Measurements from ENCODE around the gene PCK2. TPM values are rescaled to one million over a fixed set of nuclear protein-coding genes. Genes with fewer than 3 reads are reported as not detected.

Gene PCK2
- total RNA-seq, 1 donor from 2014 or later: 35.0 TPM

DNA sequence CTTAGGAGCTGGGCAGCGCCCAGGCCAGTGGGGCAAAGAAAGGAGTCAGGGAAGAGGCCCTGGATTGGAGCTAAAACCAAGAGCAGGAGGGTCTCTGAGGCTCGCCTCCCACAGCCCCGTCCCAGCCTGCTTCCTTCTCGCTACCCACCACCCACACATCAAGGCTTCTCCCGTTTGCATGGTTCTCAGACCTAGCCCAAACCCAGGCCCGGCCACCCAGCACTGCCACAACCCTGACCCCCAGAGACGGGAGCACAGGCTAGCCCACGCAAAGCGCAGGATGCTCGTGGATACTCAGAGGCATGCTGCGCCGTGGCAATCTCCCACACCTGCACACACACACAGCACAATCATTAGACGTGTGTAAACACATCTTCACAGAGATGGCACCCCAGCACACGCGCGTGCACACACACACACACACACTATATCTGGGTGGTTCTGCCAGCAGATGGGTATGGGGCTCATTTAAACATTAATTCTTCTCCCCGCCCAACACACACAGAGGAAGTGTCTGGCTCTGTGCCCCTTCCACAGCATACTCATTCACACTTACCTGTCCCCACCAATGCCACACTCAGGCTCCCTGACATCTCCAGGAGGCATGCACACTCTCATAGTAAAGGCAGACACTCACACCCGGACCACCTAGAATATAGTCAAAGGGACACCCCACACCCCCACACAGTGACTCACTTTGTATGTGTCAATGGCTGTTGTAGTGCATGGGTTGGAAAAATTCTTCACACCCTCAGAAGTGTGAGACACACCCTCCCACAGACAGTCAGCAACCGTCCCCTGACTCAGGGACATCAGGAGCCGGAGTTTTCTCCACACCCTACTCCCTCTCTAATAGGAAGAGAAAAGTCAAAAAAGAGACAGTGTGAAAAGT, 41.2 kb upstream of the PCK2 start:
- Mint-ChIP-seq H3K36me3 (no peaks in the 10 kb centered on the region), H3K4me3 (peak overlapping the region; percentile 84), H3K27ac (no peak overlapping the region), H3K9me3 (no peaks in the 10 kb centered on the region), H3K4me1 (ENCODE audit: unreplicated experiment) (peaks cover 13% of the 10 kb centered on the region), H3K27me3 (peaks cover 51% of the 10 kb centered on the region)
- TF ChIP-seq, protein P1, sequence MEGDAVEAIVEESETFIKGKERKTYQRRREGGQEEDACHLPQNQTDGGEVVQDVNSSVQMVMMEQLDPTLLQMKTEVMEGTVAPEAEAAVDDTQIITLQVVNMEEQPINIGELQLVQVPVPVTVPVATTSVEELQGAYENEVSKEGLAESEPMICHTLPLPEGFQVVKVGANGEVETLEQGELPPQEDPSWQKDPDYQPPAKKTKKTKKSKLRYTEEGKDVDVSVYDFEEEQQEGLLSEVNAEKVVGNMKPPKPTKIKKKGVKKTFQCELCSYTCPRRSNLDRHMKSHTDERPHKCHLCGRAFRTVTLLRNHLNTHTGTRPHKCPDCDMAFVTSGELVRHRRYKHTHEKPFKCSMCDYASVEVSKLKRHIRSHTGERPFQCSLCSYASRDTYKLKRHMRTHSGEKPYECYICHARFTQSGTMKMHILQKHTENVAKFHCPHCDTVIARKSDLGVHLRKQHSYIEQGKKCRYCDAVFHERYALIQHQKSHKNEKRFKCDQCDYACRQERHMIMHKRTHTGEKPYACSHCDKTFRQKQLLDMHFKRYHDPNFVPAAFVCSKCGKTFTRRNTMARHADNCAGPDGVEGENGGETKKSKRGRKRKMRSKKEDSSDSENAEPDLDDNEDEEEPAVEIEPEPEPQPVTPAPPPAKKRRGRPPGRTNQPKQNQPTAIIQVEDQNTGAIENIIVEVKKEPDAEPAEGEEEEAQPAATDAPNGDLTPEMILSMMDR (conservative IDR thresholded peaks at IDR 0.05): no peak
- DNase-seq (ENCODE audit: extremely low spot score, unreplicated experiment): no peak

DNA sequence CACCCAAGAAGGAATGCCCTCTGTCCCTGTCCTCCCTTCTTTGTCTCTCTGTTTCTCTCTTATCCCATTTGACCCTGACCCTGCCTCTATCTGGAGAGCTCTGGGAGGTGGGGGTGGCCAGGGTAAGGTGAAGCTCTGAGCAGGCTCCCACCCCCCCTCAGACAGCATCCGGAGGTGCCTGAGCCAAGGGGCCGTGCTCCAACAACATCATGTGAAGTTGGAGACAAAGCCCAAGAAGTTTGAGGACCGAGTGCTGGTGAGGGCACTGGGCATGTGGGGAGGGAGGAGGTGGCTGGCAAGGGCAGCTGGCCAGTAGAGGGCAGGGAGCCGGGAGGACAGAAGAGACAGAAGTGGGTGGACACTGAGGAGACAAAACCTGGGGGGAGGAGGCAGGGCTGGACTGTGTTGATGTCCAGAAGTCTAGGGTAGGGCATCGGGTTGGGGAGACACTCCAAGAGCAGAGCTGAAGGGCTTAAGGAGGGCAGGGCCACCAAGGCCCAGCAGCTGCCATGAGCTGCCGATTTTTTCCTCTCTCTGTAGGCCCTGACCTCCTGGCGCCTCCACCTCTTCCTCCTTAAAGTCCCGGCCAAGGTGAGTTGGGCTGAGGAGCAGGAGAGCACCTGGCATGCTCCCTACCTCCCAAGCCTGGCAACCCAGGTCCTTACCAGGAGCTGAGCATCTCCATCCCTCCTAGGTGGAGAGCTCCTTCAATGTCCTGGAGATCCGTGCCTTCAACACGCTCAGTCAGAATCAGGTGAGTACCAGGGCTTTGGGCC, 40.4 kb upstream of the PCK2 start:
- Mint-ChIP-seq H3K4me3 (peak overlapping the region; percentile 84), H3K36me3 (no peaks in the 10 kb centered on the region), H3K4me1 (ENCODE audit: unreplicated experiment) (peaks cover 18% of the 10 kb centered on the region), H3K27me3 (peaks cover 46% of the 10 kb centered on the region), H3K9me3 (no peaks in the 10 kb centered on the region), H3K27ac (no peak overlapping the region)
- no peak for DNase-seq (ENCODE audit: extremely low spot score, unreplicated experiment)
- TF ChIP-seq, protein P1 (conservative IDR thresholded peaks at IDR 0.05): no peak

DNA sequence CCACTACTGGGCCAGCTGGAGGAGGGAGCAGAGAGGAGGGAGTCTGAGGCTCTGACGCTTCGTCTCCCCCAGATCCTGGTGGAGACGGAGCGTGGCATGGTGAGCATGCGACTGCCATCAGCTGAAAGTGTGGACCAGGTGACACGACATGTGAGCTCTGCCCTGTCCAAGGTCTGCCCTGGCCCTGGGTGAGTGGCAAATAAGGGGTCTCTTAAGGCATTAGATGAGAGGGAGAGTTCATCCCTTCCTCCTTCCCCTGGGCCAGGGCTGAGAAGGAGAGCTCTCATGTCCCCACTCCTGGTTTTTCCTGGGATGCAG, 39.8 kb upstream of the PCK2 start:
- TF ChIP-seq, protein P1 (conservative IDR thresholded peaks at IDR 0.05): no peak
- Mint-ChIP-seq H3K36me3 (no peaks in the 10 kb centered on the region), H3K27ac (no peak overlapping the region), H3K4me3 (no peak overlapping the region), H3K4me1 (ENCODE audit: unreplicated experiment) (peaks cover 18% of the 10 kb centered on the region), H3K9me3 (no peaks in the 10 kb centered on the region), H3K27me3 (peaks cover 41% of the 10 kb centered on the region)
- DNase-seq (ENCODE audit: extremely low spot score, unreplicated experiment): no peak

DNA sequence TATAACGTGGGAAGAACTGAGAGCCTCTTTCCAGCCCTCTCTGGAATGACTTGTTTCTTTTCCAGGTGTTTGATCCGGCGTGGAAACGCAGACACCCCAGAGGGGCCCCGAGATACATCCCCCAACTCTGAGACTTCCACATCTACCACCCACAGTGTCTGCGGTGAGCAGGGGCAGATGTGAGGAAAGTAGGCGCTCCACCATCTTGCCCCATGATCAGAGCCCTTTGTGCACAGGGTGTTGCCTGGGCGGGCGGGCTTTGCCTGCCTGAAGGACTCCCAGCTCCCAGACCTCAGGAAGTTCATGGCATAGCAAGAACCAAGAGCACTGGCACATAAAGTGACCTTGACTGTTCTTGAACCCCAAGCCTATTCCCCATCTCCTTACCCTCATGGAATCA, 39.5 kb upstream of the PCK2 start:
- H3K9me3 Mint-ChIP-seq: no peaks in the 10 kb centered on the region
- H3K4me3 Mint-ChIP-seq: no peak overlapping the region
- H3K4me1 Mint-ChIP-seq (ENCODE audit: unreplicated experiment): peaks cover 18% of the 10 kb centered on the region
- no peak for DNase-seq (ENCODE audit: extremely low spot score, unreplicated experiment)
- H3K27ac Mint-ChIP-seq: no peak overlapping the region
- H3K36me3 Mint-ChIP-seq: no peaks in the 10 kb centered on the region
- H3K27me3 Mint-ChIP-seq: peaks cover 37% of the 10 kb centered on the region
- TF ChIP-seq, protein P1 (conservative IDR thresholded peaks at IDR 0.05): no peak

DNA sequence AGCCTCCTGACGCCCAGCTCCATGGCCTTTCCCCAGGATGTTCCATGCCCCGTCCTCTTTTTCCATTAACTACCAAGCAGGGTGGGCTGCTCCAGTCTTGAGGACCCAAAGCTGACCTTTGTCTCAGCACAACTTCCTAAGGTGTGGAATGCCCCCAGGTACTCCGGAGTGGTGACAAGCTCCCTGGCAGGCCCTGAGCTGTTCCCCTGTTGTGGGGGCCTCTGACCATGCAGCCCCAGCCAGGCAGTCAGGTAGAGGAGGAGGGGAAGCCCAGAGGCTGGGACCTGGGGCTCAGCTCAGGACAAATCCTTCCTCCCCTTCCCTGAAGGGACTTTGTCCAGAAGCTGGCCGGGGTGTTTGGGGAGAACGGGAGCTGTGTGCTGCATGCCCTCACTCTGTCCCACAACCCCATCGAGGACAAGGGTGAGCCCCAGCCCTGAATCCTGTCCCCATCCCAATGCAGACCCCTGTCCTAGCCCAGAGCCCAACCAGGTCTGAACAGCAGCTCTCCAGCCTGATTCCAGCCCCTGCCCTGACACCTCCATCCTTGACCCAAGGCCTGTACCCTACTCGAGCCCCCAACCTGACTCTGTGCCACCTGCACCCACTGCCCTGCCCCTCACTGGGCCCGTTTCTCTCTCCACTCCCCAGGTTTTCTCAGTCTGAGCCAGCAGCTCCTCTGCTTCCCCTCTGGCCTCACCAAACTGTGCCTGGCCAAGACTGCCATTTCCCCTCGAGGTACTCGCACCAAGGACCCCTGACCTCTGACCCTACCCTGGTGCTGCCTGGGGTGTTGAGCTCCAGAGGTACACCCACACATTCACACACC, 37.9 kb upstream of the PCK2 start:
- H3K27me3 Mint-ChIP-seq: peaks cover 22% of the 10 kb centered on the region

More for the DNA sequence above, 37.9 kb upstream of the PCK2 start:
- no peak for DNase-seq (ENCODE audit: extremely low spot score, unreplicated experiment)
- Mint-ChIP-seq H3K9me3 (no peaks in the 10 kb centered on the region), H3K27ac (no peak overlapping the region), H3K4me3 (no peak overlapping the region), H3K36me3 (no peaks in the 10 kb centered on the region), H3K4me1 (ENCODE audit: unreplicated experiment) (peaks cover 14% of the 10 kb centered on the region)
- TF ChIP-seq, protein P1 (conservative IDR thresholded peaks at IDR 0.05): no peak
